Measurements from ENCODE around the gene TBC1D30. TPM values are rescaled to one million over a fixed set of nuclear protein-coding genes. Genes with fewer than 3 reads are reported as not detected.

TBC1D30 gene
- total RNA-seq, 2 experiments from 2014 or later: 0.28 to 0.49 TPM

GRCh38 chr12:64915242-64915641 is 90.8 kb downstream of the TBC1D30 start:
- H3K4me3 Mint-ChIP-seq: no peak overlapping the region
- no peak overlapping the region for H3K27ac ChIP-seq (ENCODE audit: low read depth in 1 of 2, low read length in 2 of 2)
- intact Hi-C loops (cut with DNase I, micrococcal nuclease): no loop called here
- H3K36me3 Mint-ChIP-seq (ENCODE audit: low read depth): no peaks in the 10 kb centered on the region
- H3K4me1 ChIP-seq (ENCODE audit: insufficient read depth, low read length): no peaks in the 10 kb centered on the region
- no peaks in the 10 kb centered on the region for H3K36me3 ChIP-seq (ENCODE audit: insufficient read depth, low read length)
- ATAC-seq (ENCODE audit: poor library complexity): no peak
- H3K4me1 Mint-ChIP-seq (ENCODE audit: low read depth): no peaks in the 10 kb centered on the region
- peaks cover 0 to 10% of the 10 kb centered on the region in 2 experiments for H3K27me3 ChIP-seq (ENCODE audit: control insufficient read depth in 1 of 2, insufficient read depth in 2 of 2, low read length in 2 of 2)
- ChIA-PET CTCF (no interaction called here), POLR2A (no interaction called here)
- H3K9me3 Mint-ChIP-seq: no peaks in the 10 kb centered on the region
- no peaks in the 10 kb centered on the region for H3K9me3 ChIP-seq (ENCODE audit: control insufficient read depth in 1 of 2, insufficient read depth in 1 of 2, low read length in 2 of 2)
- no peak overlapping the region for H3K27ac Mint-ChIP-seq
- H3K27me3 Mint-ChIP-seq: peaks cover 48% of the 10 kb centered on the region
- no peak overlapping the region for H3K4me3 ChIP-seq (ENCODE audit: low read length)
- DNase-seq: no peak
- TF ChIP-seq, protein P1, sequence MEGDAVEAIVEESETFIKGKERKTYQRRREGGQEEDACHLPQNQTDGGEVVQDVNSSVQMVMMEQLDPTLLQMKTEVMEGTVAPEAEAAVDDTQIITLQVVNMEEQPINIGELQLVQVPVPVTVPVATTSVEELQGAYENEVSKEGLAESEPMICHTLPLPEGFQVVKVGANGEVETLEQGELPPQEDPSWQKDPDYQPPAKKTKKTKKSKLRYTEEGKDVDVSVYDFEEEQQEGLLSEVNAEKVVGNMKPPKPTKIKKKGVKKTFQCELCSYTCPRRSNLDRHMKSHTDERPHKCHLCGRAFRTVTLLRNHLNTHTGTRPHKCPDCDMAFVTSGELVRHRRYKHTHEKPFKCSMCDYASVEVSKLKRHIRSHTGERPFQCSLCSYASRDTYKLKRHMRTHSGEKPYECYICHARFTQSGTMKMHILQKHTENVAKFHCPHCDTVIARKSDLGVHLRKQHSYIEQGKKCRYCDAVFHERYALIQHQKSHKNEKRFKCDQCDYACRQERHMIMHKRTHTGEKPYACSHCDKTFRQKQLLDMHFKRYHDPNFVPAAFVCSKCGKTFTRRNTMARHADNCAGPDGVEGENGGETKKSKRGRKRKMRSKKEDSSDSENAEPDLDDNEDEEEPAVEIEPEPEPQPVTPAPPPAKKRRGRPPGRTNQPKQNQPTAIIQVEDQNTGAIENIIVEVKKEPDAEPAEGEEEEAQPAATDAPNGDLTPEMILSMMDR (IDR thresholded peaks at IDR 0.05): no peak

DNA sequence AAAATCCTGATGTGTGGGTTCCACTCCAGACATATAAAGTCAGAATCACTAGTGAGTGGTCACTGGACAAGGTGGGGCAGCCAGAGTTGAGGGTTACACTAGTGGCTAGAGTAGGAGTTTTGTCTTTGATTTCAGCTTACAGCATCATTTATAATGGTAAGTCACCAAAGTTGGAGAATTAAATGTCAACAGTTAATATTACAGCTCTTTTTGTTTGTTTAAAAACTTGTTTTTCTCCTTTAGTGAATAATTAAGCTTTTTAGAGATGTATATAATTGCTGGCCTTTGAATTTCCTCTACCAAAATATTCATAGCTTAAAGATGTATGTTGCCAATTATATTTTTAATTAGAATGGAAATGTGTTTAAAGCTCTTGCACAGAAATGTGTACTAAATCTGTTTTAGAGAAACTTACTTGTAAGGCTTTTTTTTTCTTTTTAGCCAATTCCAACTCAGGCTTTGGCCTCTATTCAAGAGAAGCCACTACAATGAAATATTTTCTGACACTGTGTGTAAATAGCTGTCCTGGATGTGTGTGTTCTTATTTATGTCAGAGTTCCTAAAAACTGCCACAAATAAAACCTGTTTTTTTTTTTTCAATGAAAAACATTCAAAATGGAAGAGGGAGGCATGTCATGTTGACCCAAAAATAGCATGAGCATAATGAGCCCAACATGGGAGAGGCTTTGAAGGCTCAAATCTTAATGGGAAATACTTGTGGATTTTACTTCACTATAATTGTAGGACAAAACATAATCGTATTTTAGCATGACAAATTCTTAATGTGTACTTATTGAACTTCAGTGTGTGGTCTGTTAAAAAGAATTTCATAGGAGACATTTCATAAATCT is 92.2 kb downstream of the TBC1D30 start:
- Histone ChIP-seq H3K27ac (ENCODE audit: low read depth in 1 of 2, low read length in 2 of 2) (no peak overlapping the region), H3K4me3 (ENCODE audit: low read length) (no peak overlapping the region), H3K4me1 (ENCODE audit: insufficient read depth, low read length) (no peaks in the 10 kb centered on the region), H3K36me3 (ENCODE audit: insufficient read depth, low read length) (no peaks in the 10 kb centered on the region), H3K27me3 (ENCODE audit: control insufficient read depth in 1 of 2, insufficient read depth in 2 of 2, low read length in 2 of 2) (peaks cover 0 to 10% of the 10 kb centered on the region in 2 experiments), H3K9me3 (ENCODE audit: control insufficient read depth in 1 of 2, insufficient read depth in 1 of 2, low read length in 2 of 2) (no peaks in the 10 kb centered on the region)
- Mint-ChIP-seq H3K27ac (no peak overlapping the region), H3K4me3 (no peak overlapping the region), H3K4me1 (ENCODE audit: low read depth) (no peaks in the 10 kb centered on the region), H3K27me3 (peaks cover 51% of the 10 kb centered on the region), H3K36me3 (ENCODE audit: low read depth) (no peaks in the 10 kb centered on the region), H3K9me3 (no peaks in the 10 kb centered on the region)
- intact Hi-C loops (cut with DNase I, micrococcal nuclease): no loop called here
- DNase-seq (no peak), ATAC-seq (ENCODE audit: poor library complexity) (no peak)
- TF ChIP-seq, protein P1 (IDR thresholded peaks at IDR 0.05): no peak
- ChIA-PET CTCF (no interaction called here), POLR2A (interaction anchor here (1.1 kb wide), 1 partner anchor 320 kb away, joined by 3 read pairs; no protein-coding TSS in a partner anchor)

GRCh38 chr12:64918344-64918743 is 93.9 kb downstream of the TBC1D30 start:
- no peaks in the 10 kb centered on the region for H3K9me3 Mint-ChIP-seq
- ATAC-seq (ENCODE audit: poor library complexity): no peak
- intact Hi-C loops (cut with DNase I, micrococcal nuclease): no loop called here
- ChIA-PET CTCF (no interaction called here), POLR2A (no interaction called here)
- Histone ChIP-seq H3K4me1 (ENCODE audit: insufficient read depth, low read length) (no peaks in the 10 kb centered on the region), H3K27me3 (ENCODE audit: control insufficient read depth in 1 of 2, insufficient read depth in 2 of 2, low read length in 2 of 2) (peaks cover 0 to 3% of the 10 kb centered on the region in 2 experiments), H3K9me3 (ENCODE audit: control insufficient read depth in 1 of 2, insufficient read depth in 1 of 2, low read length in 2 of 2) (no peaks in the 10 kb centered on the region), H3K27ac (ENCODE audit: low read depth in 1 of 2, low read length in 2 of 2) (no peak overlapping the region), H3K4me3 (ENCODE audit: low read length) (no peak overlapping the region), H3K36me3 (ENCODE audit: insufficient read depth, low read length) (no peaks in the 10 kb centered on the region)
- H3K4me1 Mint-ChIP-seq (ENCODE audit: low read depth): no peaks in the 10 kb centered on the region
- no peak overlapping the region for H3K27ac Mint-ChIP-seq
- no peak overlapping the region for H3K4me3 Mint-ChIP-seq
- TF ChIP-seq, protein P1 (IDR thresholded peaks at IDR 0.05): no peak
- no peaks in the 10 kb centered on the region for H3K36me3 Mint-ChIP-seq (ENCODE audit: low read depth)
- DNase-seq: no peak
- H3K27me3 Mint-ChIP-seq: peaks cover 38% of the 10 kb centered on the region

All from CD4-positive, alpha-beta T cell (primary cell).